GM18907 (cell line): Measurements from ENCODE around the gene VWA8.
"Not testable (repeated sequence)": the region's sequence is repeated elsewhere in the genome, so short reads cannot be mapped to it uniquely, and the experiment has no call there.

Source experiments
- ATAC-seq: cut with Tn5 transposase; IDR thresholded peaks from one replicate; pipeline ENCODE4 v1.9.1; 2021; ENCODE audit warnings: mild to moderate bottlenecking, moderate library complexity; ENCODE audit not compliant: unreplicated experiment

VWA8 gene

GRCh38 chr13:41928323-41928722 lies 32.6 kb downstream of the VWA8 start:
- no peak for ATAC-seq

GRCh38 chr13:41925014-41925413 lies 35.9 kb downstream of the VWA8 start:
- no peak for ATAC-seq

GRCh38 chr13:41922894-41923293 lies 38.0 kb downstream of the VWA8 start:
- ATAC-seq: not testable (repeated sequence)

GRCh38 chr13:41919741-41920487 lies 41.0 kb downstream of the VWA8 start:
- no peak for ATAC-seq

- no peak for ATAC-seq
Measured at GRCh38 chr13:41919031-41919740, 41.7 kb downstream of the VWA8 start.

GRCh38 chr13:41917641-41918040 lies 43.3 kb downstream of the VWA8 start:
- no peak for ATAC-seq

- peak; percentile 93 for ATAC-seq
Measured at GRCh38 chr13:41916173-41916954, 44.5 kb downstream of the VWA8 start.

- no peak for ATAC-seq
Measured at GRCh38 chr13:41915081-41915480, 45.8 kb downstream of the VWA8 start.

GRCh38 chr13:41914552-41914951 lies 46.4 kb downstream of the VWA8 start:
- no peak for ATAC-seq

GRCh38 chr13:41909506-41909905 lies 51.4 kb downstream of the VWA8 start:
- no peak for ATAC-seq

GRCh38 chr13:41905600-41906254 lies 55.2 kb downstream of the VWA8 start:
- ATAC-seq: peak; percentile 85

GRCh38 chr13:41900918-41901317 lies 60.0 kb downstream of the VWA8 start:
- no peak for ATAC-seq

- not testable (repeated sequence) for ATAC-seq
Measured at GRCh38 chr13:41898411-41898810, 62.5 kb downstream of the VWA8 start.

- ATAC-seq: no peak
Measured at GRCh38 chr13:41897126-41897525, 63.8 kb downstream of the VWA8 start.

GRCh38 chr13:41895478-41895877 lies 65.4 kb downstream of the VWA8 start:
- ATAC-seq: no peak

- no peak for ATAC-seq
Measured at GRCh38 chr13:41891119-41891518, 69.8 kb downstream of the VWA8 start.

GRCh38 chr13:41883147-41883546 lies 77.8 kb downstream of the VWA8 start:
- no peak for ATAC-seq

- ATAC-seq: not testable (repeated sequence)
Measured at GRCh38 chr13:41881890-41882289, 79.0 kb downstream of the VWA8 start.

- ATAC-seq: no peak
Measured at GRCh38 chr13:41880966-41881365, 79.9 kb downstream of the VWA8 start.

GRCh38 chr13:41864658-41865057 lies 96.3 kb downstream of the VWA8 start:
- no peak for ATAC-seq

- ATAC-seq: not testable (repeated sequence)
Measured at GRCh38 chr13:41862659-41863058, 98.2 kb downstream of the VWA8 start.
